CD4-positive, alpha-beta memory T cell (primary cell): Measurements from ENCODE around the gene SEMA6D. TPM values are rescaled to one million over a fixed set of nuclear protein-coding genes. Genes with fewer than 3 reads are reported as not detected.

Source experiments
- CTCF ChIA-PET: fragments of 350-600 bp; sonication (Branson Sonifier 250); formaldehyde crosslinking; loops from one replicate; lab custom pipeline; 2021; ENCODE audit warnings: inconsistent platforms; ENCODE audit not compliant: partially characterized antibody; lab: Charles Lee
- POLR2A ChIA-PET: fragments of 350-600 bp; sonication (Branson Sonifier 250); formaldehyde crosslinking; loops from one replicate; lab custom pipeline; 2021; ENCODE audit not compliant: partially characterized antibody; lab: Charles Lee
- DNase-seq, 5 donors: peaks; one replicate each; pipeline versions ENCODE4 v3.0.0 to v3.0.0-alpha.2; 2020 to 2022; ENCODE audit warnings: mixed read lengths in 1 of 5
- H3K27ac ChIP-seq: one replicate; pipeline ENCODE4 v1.7.0; 2013; ENCODE audit warnings: low read depth, low read length
- H3K27me3 ChIP-seq: 2 replicates; pipeline ENCODE4 v1.7.0; 2013; ENCODE audit warnings: mild to moderate bottlenecking, low read length, moderate library complexity; ENCODE audit not compliant: insufficient read depth
- H3K36me3 ChIP-seq: 2 replicates; pipeline ENCODE4 v1.7.0; 2013; ENCODE audit warnings: mild to moderate bottlenecking, low read length, moderate library complexity; ENCODE audit not compliant: insufficient read depth
- H3K4me1 ChIP-seq: 2 replicates; pipeline ENCODE4 v1.7.0; 2013; ENCODE audit warnings: mild to moderate bottlenecking, low read length, moderate library complexity; ENCODE audit not compliant: insufficient read depth
- H3K4me3 ChIP-seq, 2 donors: one replicate each; pipeline ENCODE4 v1.7.0; 2013; ENCODE audit warnings: low read length in 2 of 2, mild to moderate bottlenecking in 1 of 2
- H3K9me3 ChIP-seq, 2 donors: one replicate each; pipeline ENCODE4 v1.7.0; 2013; ENCODE audit warnings: low read length in 2 of 2, control low read depth in 1 of 2; ENCODE audit not compliant: control insufficient read depth in 1 of 2
- H3K27ac Mint-ChIP-seq, 7 donors: one replicate each; pipeline ENCODE4 v1.8.0; 2020 to 2021; ENCODE audit warnings: mixed read lengths in 7 of 7, mild to moderate bottlenecking in 6 of 7, inconsistent platforms in 3 of 7, moderate library complexity in 3 of 7
- H3K27me3 Mint-ChIP-seq, 2 donors: one replicate each; pipeline ENCODE4 v1.8.0; 2020 to 2021; ENCODE audit warnings: mixed read lengths in 2 of 2
- H3K36me3 Mint-ChIP-seq, 2 donors: one replicate each; pipeline ENCODE4 v1.8.0; 2020 to 2021; ENCODE audit warnings: mixed read lengths in 2 of 2, inconsistent platforms in 1 of 2, mild to moderate bottlenecking in 1 of 2
- H3K4me1 Mint-ChIP-seq, 4 donors: one replicate each; pipeline ENCODE4 v1.8.0; 2020 to 2021; ENCODE audit warnings: mixed read lengths in 4 of 4, mild to moderate bottlenecking in 1 of 4
- H3K4me3 Mint-ChIP-seq, 8 donors: one replicate each; pipeline ENCODE4 v1.8.0; 2020 to 2021; ENCODE audit warnings: mixed read lengths in 8 of 8, mild to moderate bottlenecking in 7 of 8, moderate library complexity in 6 of 8, inconsistent platforms in 3 of 8
- H3K9me3 Mint-ChIP-seq, 8 donors: one replicate each; pipeline ENCODE4 v1.8.0; 2020 to 2021; ENCODE audit warnings: mixed read lengths in 8 of 8, mild to moderate bottlenecking in 5 of 8, inconsistent platforms in 3 of 8, moderate library complexity in 1 of 8
- intact Hi-C: fragments of 100-400 bp; cut with micrococcal nuclease; formaldehyde crosslinking; loops from one replicate; pipeline ENCODE4 v1.15.1; 2023
- polyA plus RNA-seq, 2 donors: library from polyadenylated mRNA; unstranded; fragments of 300-500 nt; fragmentation: Illumina TruSeq; gene quantifications; one replicate each; pipeline ENCODE4 v1.2.3, GENCODE V29; 2021
- total RNA-seq, 2 experiments: library from RNA; stranded (reverse); gene quantifications; one replicate each; pipeline ENCODE4 v1.2.3, GENCODE V29; 2021

SEMA6D gene
- total and polyA plus RNA-seq, 4 experiments from 2014 or later = not detected

DNA sequence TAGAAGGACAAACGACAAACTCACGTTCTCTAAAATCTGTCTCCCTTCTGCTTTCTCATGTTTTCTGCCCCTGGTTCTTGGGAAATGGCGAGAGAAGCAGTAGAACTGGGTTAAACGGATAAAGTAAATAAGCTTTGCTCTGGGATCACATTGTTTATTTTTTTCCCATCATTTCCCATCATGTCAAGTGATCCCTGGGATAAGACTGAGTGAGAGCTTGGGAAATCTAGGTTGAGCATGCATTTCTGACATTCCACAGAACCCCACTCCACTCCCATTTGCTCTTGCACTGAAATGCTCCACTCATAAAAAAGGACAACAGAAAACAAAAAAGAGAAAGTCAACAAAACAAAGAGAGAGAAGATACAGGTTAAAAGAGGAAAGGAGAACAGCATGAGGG is 69.1 kb downstream of the SEMA6D start:
- no peaks in the 10 kb centered on the region for H3K27me3 ChIP-seq
- POLR2A ChIA-PET = no interaction called here
- Mint-ChIP-seq H3K9me3 (peaks cover 0 to 6% (median 0%) of the 10 kb centered on the region in 8 donors), H3K27ac (no peak overlapping the region), H3K4me3 (no peak overlapping the region), H3K27me3 (no peaks in the 10 kb centered on the region), H3K36me3 (no peaks in the 10 kb centered on the region), H3K4me1 (no peaks in the 10 kb centered on the region)
- DNase-seq = no peak
- CTCF ChIA-PET = no interaction called here
- H3K36me3 ChIP-seq = no peaks in the 10 kb centered on the region
- H3K4me1 ChIP-seq = no peaks in the 10 kb centered on the region
- H3K9me3 ChIP-seq = no peaks in the 10 kb centered on the region
- H3K27ac ChIP-seq = no peak overlapping the region
- H3K4me3 ChIP-seq = no peak overlapping the region
- intact Hi-C loops = no loop called here

DNA sequence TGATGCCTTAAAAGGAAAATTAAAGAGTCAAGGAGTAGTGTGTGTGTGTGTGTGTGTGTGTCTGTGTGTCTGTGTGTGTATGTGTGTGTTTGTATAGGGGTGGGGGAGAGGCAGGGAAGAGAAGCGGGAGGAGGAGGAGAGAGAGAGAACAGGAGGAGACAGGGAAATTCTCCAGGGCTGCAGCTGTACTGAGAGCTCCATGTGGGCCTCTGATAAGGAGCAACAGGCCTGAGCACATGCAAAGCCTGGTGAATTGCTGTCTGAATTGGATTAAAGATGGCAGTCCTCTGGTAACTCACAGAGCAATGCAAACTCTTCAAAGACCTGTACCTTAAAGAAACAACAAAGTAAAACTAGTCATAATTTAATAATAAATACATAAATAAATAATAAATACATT is 70.6 kb downstream of the SEMA6D start:
- CTCF ChIA-PET = no interaction called here
- Histone ChIP-seq H3K9me3 (no peaks in the 10 kb centered on the region), H3K4me1 (no peaks in the 10 kb centered on the region), H3K27me3 (no peaks in the 10 kb centered on the region), H3K36me3 (no peaks in the 10 kb centered on the region), H3K27ac (no peak overlapping the region), H3K4me3 (no peak overlapping the region)
- Mint-ChIP-seq H3K36me3 (no peaks in the 10 kb centered on the region), H3K4me1 (no peaks in the 10 kb centered on the region), H3K9me3 (peaks cover 0 to 6% (median 0%) of the 10 kb centered on the region in 8 donors), H3K27ac (no peak overlapping the region), H3K27me3 (no peaks in the 10 kb centered on the region), H3K4me3 (no peak overlapping the region)
- no peak for DNase-seq
- intact Hi-C loops = no loop called here
- POLR2A ChIA-PET = no interaction called here

DNA sequence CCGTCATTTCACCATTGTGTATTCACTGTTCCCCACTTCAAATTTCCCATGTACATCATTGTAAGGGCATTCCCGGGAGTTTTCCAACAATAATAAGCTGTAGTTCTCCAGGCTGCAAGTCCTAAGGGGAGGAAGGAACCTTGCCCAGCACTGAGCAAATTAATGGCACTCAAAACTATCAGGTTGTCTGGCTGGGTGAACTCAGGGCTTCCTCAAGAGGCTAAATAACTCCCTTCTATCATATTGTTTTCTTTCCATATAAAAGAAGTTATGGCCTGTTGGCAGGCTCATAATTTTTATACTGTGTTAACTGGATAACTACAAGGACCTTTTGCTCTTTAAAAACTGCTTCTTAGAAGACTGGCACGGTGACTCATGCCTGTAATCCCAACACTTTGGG is 71.4 kb downstream of the SEMA6D start:
- H3K9me3 ChIP-seq = no peaks in the 10 kb centered on the region
- DNase-seq = no peak
- H3K9me3 Mint-ChIP-seq = peaks cover 0 to 6% (median 0%) of the 10 kb centered on the region in 8 donors
- H3K36me3 Mint-ChIP-seq = no peaks in the 10 kb centered on the region
- ChIA-PET CTCF (no interaction called here), POLR2A (no interaction called here)
- no peak overlapping the region for H3K4me3 ChIP-seq
- no peak overlapping the region for H3K27ac Mint-ChIP-seq
- intact Hi-C loops = no loop called here
- H3K27me3 ChIP-seq = no peaks in the 10 kb centered on the region
- H3K36me3 ChIP-seq = no peaks in the 10 kb centered on the region
- no peaks in the 10 kb centered on the region for H3K4me1 ChIP-seq
- no peak overlapping the region for H3K4me3 Mint-ChIP-seq
- H3K27ac ChIP-seq = no peak overlapping the region
- no peaks in the 10 kb centered on the region for H3K27me3 Mint-ChIP-seq
- H3K4me1 Mint-ChIP-seq = no peaks in the 10 kb centered on the region

DNA sequence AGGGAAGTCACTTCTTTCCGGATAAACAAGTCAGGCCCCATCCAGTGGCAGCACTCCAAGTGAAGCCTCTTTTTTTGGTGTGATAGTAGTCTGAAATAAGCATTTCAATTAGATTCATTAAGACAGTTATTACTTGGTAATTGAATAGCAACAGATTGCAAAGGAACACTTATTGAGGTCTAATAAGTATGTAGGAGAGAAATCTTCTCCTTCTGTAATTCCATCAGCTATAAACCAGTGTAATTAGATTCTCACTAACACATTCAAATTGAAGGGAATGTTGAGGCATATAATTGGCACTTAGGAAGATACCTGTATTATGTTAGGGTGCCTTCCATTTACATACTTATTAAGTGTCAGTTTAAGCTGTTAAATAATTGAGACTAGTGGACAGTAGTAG is 73.9 kb downstream of the SEMA6D start:
- intact Hi-C loops = no loop called here
- peaks cover 0 to 3% of the 10 kb centered on the region in 2 donors for H3K27me3 Mint-ChIP-seq

DNA sequence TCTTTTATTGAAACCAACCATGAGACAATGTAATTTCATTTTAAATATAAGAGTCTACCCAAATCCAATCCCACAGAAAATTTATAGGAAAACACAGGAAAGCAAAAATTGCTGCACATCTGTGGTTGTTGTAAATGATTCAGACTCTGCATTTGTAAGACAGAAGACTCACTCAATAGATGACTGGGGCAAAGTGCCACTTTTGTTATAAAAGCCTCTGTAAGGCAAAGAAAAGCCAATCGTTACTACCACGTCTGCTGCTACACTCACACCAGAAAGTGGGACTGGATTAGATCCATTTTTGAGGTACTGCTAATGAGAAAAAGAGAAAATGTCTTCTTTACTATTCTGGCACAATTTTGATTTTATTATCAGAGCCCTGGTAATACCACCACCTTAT is 74.9 kb downstream of the SEMA6D start:
- H3K4me3 ChIP-seq = no peak overlapping the region
- no peaks in the 10 kb centered on the region for H3K4me1 ChIP-seq
- peaks cover 0 to 3% of the 10 kb centered on the region in 2 donors for H3K27me3 Mint-ChIP-seq
- H3K4me3 Mint-ChIP-seq = no peak overlapping the region
- ChIA-PET CTCF (no interaction called here), POLR2A (no interaction called here)
- no peaks in the 10 kb centered on the region for H3K36me3 ChIP-seq
- intact Hi-C loops = no loop called here
- no peaks in the 10 kb centered on the region for H3K9me3 ChIP-seq
- no peak for DNase-seq
- H3K27ac ChIP-seq = no peak overlapping the region
- H3K27me3 ChIP-seq = no peaks in the 10 kb centered on the region
- H3K9me3 Mint-ChIP-seq = peaks cover 0 to 1% (median 0%) of the 10 kb centered on the region in 8 donors
- H3K4me1 Mint-ChIP-seq = no peaks in the 10 kb centered on the region
- no peak overlapping the region for H3K27ac Mint-ChIP-seq
- H3K36me3 Mint-ChIP-seq = no peaks in the 10 kb centered on the region

More for the DNA sequence above, 73.9 kb downstream of the SEMA6D start:
- DNase-seq = no peak
- H3K27me3 ChIP-seq = no peaks in the 10 kb centered on the region
- Mint-ChIP-seq H3K9me3 (peaks cover 0 to 4% (median 0%) of the 10 kb centered on the region in 8 donors), H3K27ac (no peak overlapping the region), H3K36me3 (no peaks in the 10 kb centered on the region), H3K4me3 (no peak overlapping the region), H3K4me1 (no peaks in the 10 kb centered on the region)
- H3K9me3 ChIP-seq = no peaks in the 10 kb centered on the region
- no peak overlapping the region for H3K27ac ChIP-seq
- no peaks in the 10 kb centered on the region for H3K4me1 ChIP-seq
- H3K36me3 ChIP-seq = no peaks in the 10 kb centered on the region
- POLR2A ChIA-PET = no interaction called here
- CTCF ChIA-PET = no interaction called here
- H3K4me3 ChIP-seq = no peak overlapping the region

DNA sequence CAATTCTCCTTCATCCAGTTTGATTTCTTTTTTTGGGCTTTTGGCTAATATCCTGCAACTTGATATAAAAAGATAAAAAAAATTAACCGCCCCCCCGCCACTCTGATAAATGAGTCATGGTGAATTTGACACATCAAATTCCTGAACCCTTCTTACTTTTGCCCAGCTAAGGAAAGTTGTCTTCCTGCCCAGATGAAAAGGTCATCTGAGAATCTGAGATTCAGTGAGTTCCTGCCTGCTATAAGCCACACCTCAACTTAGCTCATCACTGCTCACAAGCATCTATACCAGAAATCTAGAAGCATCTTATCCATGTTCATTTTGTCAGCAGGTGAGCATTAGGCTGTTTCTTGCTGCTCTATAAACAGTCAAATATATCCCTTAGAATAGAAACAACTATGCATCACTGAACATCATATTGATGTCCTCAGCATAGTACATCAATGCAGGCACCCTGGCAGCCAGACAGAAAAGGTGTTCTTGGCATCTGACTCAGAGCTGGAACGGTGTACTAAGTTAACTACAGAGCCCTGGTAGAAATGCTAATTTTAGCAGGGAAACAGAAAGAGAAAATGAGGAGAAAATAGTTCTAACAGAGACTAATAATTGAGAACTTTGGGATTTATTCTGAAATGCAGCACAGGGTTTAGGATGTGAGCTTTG is 77.1 kb downstream of the SEMA6D start:
- CTCF ChIA-PET = no interaction called here
- Histone ChIP-seq H3K27ac (no peak overlapping the region), H3K27me3 (no peaks in the 10 kb centered on the region), H3K4me3 (no peak overlapping the region), H3K36me3 (no peaks in the 10 kb centered on the region), H3K4me1 (no peaks in the 10 kb centered on the region), H3K9me3 (no peaks in the 10 kb centered on the region)
- POLR2A ChIA-PET = no interaction called here
- Mint-ChIP-seq H3K27ac (no peak overlapping the region), H3K4me1 (no peaks in the 10 kb centered on the region), H3K36me3 (no peaks in the 10 kb centered on the region), H3K4me3 (no peak overlapping the region), H3K9me3 (peaks cover 0 to 1% (median 0%) of the 10 kb centered on the region in 8 donors), H3K27me3 (peaks cover 0 to 3% of the 10 kb centered on the region in 2 donors)
- intact Hi-C loops = no loop called here
- DNase-seq = no peak

DNA sequence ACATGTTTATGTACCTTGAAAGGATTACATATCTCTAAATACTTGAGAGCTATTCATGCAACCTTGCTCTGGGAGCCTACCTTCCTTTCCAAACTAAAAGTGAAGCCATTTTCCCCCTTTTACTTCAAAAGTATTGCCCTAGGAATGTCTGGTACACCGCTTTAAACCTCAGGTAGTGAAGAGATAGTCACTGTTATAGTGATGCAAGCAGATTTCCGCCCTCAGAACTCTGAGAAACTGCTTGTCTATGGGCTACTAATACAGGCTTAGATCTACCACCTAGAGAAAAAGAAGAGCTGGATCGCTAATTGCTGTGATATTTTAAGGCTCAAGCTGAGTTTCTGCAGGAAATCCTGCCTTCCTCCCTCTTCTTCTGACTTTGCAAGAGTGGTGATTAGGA is 78.6 kb downstream of the SEMA6D start:
- peaks cover 0 to 3% of the 10 kb centered on the region in 2 donors for H3K27me3 Mint-ChIP-seq
- H3K27ac Mint-ChIP-seq = no peak overlapping the region
- Histone ChIP-seq H3K27me3 (no peaks in the 10 kb centered on the region), H3K27ac (no peak overlapping the region), H3K4me3 (no peak overlapping the region), H3K36me3 (no peaks in the 10 kb centered on the region), H3K9me3 (no peaks in the 10 kb centered on the region), H3K4me1 (no peaks in the 10 kb centered on the region)
- H3K4me1 Mint-ChIP-seq = no peaks in the 10 kb centered on the region
- ChIA-PET POLR2A (no interaction called here), CTCF (no interaction called here)
- H3K36me3 Mint-ChIP-seq = no peaks in the 10 kb centered on the region
- H3K4me3 Mint-ChIP-seq = no peak overlapping the region
- intact Hi-C loops = no loop called here
- H3K9me3 Mint-ChIP-seq = peaks cover 0 to 3% (median 0%) of the 10 kb centered on the region in 8 donors
- no peak for DNase-seq
